RWPE1 (cell line): ENCODE data around the gene PIK3AP1.

Source experiments
- CTCF ChIA-PET: fragments of 350-600 bp; sonication (Branson Sonifier 250); formaldehyde crosslinking; extraction: SDS; loops from one replicate; lab custom pipeline; 2021; lab: Yijun Ruan, JAX
- POLR2A ChIA-PET: fragments of 400-600 bp; formaldehyde crosslinking; extraction: SDS; loops from one replicate; lab custom pipeline; 2020; ENCODE audit warnings: antibody characterized with exemption; ENCODE audit not compliant: low non-redundant PET; lab: Yijun Ruan, JAX
- DNase-seq: peaks from one replicate; pipeline ENCODE4 v3.0.0; 2012; ENCODE audit warnings: low spot score
- H3K27ac ChIP-seq: fragments of 450-650 bp; 2 replicates; pipeline ENCODE4 v1.5.1; 2017
- TF ChIP-seq, protein P1 (sequence below): fragments of 450-650 bp; conservative IDR thresholded peaks from 2 replicates; pipeline ENCODE4 v1.5.1; 2017; ENCODE audit warnings: low read depth, mild to moderate bottlenecking

The PIK3AP1 gene

GRCh38 chr10:96656198-96656577 is 64.1 kb downstream of the PIK3AP1 start:
- ChIA-PET POLR2A (no interaction called here), CTCF (no interaction called here)
- DNase-seq: no peak
- H3K27ac ChIP-seq: no peak overlapping the region
- TF ChIP-seq, protein P1, sequence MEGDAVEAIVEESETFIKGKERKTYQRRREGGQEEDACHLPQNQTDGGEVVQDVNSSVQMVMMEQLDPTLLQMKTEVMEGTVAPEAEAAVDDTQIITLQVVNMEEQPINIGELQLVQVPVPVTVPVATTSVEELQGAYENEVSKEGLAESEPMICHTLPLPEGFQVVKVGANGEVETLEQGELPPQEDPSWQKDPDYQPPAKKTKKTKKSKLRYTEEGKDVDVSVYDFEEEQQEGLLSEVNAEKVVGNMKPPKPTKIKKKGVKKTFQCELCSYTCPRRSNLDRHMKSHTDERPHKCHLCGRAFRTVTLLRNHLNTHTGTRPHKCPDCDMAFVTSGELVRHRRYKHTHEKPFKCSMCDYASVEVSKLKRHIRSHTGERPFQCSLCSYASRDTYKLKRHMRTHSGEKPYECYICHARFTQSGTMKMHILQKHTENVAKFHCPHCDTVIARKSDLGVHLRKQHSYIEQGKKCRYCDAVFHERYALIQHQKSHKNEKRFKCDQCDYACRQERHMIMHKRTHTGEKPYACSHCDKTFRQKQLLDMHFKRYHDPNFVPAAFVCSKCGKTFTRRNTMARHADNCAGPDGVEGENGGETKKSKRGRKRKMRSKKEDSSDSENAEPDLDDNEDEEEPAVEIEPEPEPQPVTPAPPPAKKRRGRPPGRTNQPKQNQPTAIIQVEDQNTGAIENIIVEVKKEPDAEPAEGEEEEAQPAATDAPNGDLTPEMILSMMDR: no peak

GRCh38 chr10:96655461-96656197 is 64.7 kb downstream of the PIK3AP1 start:
- CTCF ChIA-PET: no interaction called here
- TF ChIP-seq, protein P1: no peak
- H3K27ac ChIP-seq: no peak overlapping the region
- POLR2A ChIA-PET: no interaction called here
- no peak for DNase-seq

DNA sequence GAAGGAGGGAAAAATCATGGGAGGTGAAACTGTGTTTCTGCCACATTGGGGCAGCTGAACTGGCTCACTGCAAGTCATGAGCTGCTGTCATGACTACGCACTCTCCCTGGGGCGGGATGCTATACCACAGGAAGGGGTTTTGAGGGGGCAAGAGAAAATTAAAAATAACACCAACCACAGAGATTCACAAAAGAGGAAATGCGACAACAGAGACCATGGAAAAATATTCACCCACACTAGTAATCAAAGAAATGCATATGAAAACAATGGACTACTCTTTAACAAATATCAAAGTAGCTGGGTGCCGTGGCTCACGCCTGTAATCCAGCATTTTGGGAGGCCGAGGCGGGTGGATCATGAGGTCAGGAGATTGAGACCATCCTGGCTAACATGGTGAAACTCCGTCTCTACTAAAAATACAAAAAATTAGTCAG is 68.3 kb downstream of the PIK3AP1 start:
- POLR2A ChIA-PET: no interaction called here
- CTCF ChIA-PET: no interaction called here
- TF ChIP-seq, protein P1: no peak
- H3K27ac ChIP-seq: no peak overlapping the region
- no peak for DNase-seq

- ChIA-PET CTCF (interaction anchor here (1.3 kb wide), 1 partner anchor 10 kb away, joined by 12 read pairs; no protein-coding TSS in a partner anchor), POLR2A (no interaction called here)
- H3K27ac ChIP-seq: no peak overlapping the region
- DNase-seq: no peak
- TF ChIP-seq, protein P1: no peak
Observed at GRCh38 chr10:96650958-96651357, 69.4 kb downstream of the PIK3AP1 start.

DNA sequence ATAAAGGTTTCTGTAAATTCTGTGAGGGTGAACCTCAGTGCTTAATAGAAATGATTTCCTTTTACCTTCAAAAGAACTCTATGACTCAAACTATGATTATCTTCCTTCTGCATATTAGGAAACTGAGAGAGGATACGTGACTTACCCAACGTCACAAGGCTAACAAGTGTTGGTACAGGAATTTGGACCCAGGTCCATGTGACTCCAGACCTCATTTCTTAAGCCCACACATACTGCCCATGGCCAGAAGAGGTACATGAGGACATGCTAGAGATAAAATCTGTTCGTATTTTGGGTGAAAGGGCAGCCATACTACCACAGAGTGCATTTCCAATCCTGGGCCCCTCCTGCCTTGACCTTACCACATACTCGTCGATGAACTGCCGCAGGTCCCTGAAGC is 72.0 kb downstream of the PIK3AP1 start:
- DNase-seq: no peak
- ChIA-PET POLR2A (no interaction called here), CTCF (no interaction called here)
- no peak overlapping the region for H3K27ac ChIP-seq
- TF ChIP-seq, protein P1: no peak

GRCh38 chr10:96647466-96647865 is 72.8 kb downstream of the PIK3AP1 start:
- no peak overlapping the region for H3K27ac ChIP-seq
- ChIA-PET CTCF (no interaction called here), POLR2A (no interaction called here)
- no peak for DNase-seq
- TF ChIP-seq, protein P1: no peak
